A673 (cell line): ENCODE data around the gene TNFRSF17. TPM values are rescaled to one million over a fixed set of nuclear protein-coding genes. Genes with fewer than 3 reads are reported as not detected.

Experiments
- BruUV-seq: library from RNA; stranded (reverse); fragments of 400-500 nt; replicated peaks from 2 replicates; lab custom pipeline; 2021; lab: Mats Ljungman, UMichigan
- CTCF ChIA-PET: fragments of 300-600 bp; sonication (Branson Sonifier 250); formaldehyde crosslinking; loops from one replicate; lab custom pipeline; 2022; ENCODE audit warnings: antibody characterized with exemption; lab: Charles Lee
- POLR2A ChIA-PET: fragments of 300-600 bp; sonication (Branson Sonifier 250); formaldehyde crosslinking; loops from one replicate; lab custom pipeline; 2022; ENCODE audit warnings: antibody characterized with exemption; ENCODE audit not compliant: low non-redundant PET; lab: Charles Lee
- DNase-seq: peaks from one replicate; pipeline ENCODE4 v3.0.0-alpha.2; 2015; ENCODE audit warnings: low spot score
- H3K27ac ChIP-seq: fragments of 200-600 bp; sonication (generic); 2 replicates; pipeline ENCODE4 v1.5.1; 2016; ENCODE audit warnings: mixed run types, low read depth, mild to moderate bottlenecking, mixed read lengths, antibody characterized with exemption, low read length; ENCODE audit not compliant: poor library complexity, severe bottlenecking
- H3K27me3 ChIP-seq: fragments of 200-600 bp; sonication (generic); replicated peaks from 2 replicates; pipeline ENCODE4 v1.6.1; 2017; ENCODE audit warnings: mixed run types, low read depth, mild to moderate bottlenecking, mixed read lengths, antibody characterized with exemption, low read length; ENCODE audit not compliant: insufficient read depth, poor library complexity
- H3K36me3 ChIP-seq: fragments of 200-600 bp; sonication (generic); 2 replicates; pipeline ENCODE4 v1.6.1; 2016; ENCODE audit warnings: mixed run types, mild to moderate bottlenecking, mixed read lengths, antibody characterized with exemption, low read length; ENCODE audit not compliant: insufficient read depth, poor library complexity, severe bottlenecking
- H3K4me1 ChIP-seq: fragments of 200-600 bp; sonication (generic); 2 replicates; pipeline ENCODE4 v1.6.1; 2017; ENCODE audit warnings: mixed run types, mild to moderate bottlenecking, mixed read lengths, antibody characterized with exemption, low read length; ENCODE audit not compliant: insufficient read depth, poor library complexity, severe bottlenecking
- H3K4me3 ChIP-seq: fragments of 200-600 bp; sonication (generic); 2 replicates; pipeline ENCODE4 v1.5.1; 2016; ENCODE audit warnings: low read depth, mixed run types, mild to moderate bottlenecking, mixed read lengths, low read length; ENCODE audit not compliant: poor library complexity, severe bottlenecking
- H3K9me3 ChIP-seq: fragments of 200-600 bp; sonication (generic); 2 replicates; pipeline ENCODE4 v1.6.1; 2016; ENCODE audit warnings: mixed run types, low read depth, mild to moderate bottlenecking, mixed read lengths, antibody characterized with exemption, low read length; ENCODE audit not compliant: poor library complexity, severe bottlenecking
- CTCF ChIP-seq: fragments of 300-800, 200-600 bp; sonication (generic); conservative IDR thresholded peaks from 2 replicates; pipeline ENCODE4 v1.5.1; 2017; ENCODE audit warnings: low read depth, mild to moderate bottlenecking, antibody characterized with exemption, low read length, moderate library complexity, mixed read lengths
- EZH2 ChIP-seq: fragments of 200-600 bp; sonication (generic); IDR thresholded peaks from 2 replicates; pipeline ENCODE4 v1.6.1; 2017; ENCODE audit warnings: borderline replicate concordance, low read depth, mild to moderate bottlenecking, mixed read lengths, antibody characterized with exemption, low read length; ENCODE audit not compliant: poor library complexity, severe bottlenecking
- intact Hi-C: fragments of 100-400 bp; cut with micrococcal nuclease; formaldehyde crosslinking; loops from one replicate; pipeline ENCODE4 v1.10.0; 2022; ENCODE audit not compliant: unreplicated experiment
- total RNA-seq: library from RNA; stranded (reverse); gene quantifications from 2 replicates; pipeline ENCODE4 v1.2.3, GENCODE V29; 2021

TNFRSF17 gene
- total RNA-seq, 1 experiment from 2014 or later = not detected

- CTCF ChIA-PET = no interaction called here
- H3K27me3 ChIP-seq = no peaks in the 10 kb centered on the region
Measured at GRCh38 chr16:12009462-12009861, 44.5 kb downstream of the TNFRSF17 start.

GRCh38 chr16:12009922-12010321 lies 44.9 kb downstream of the TNFRSF17 start:
- H3K4me3 ChIP-seq = no peak overlapping the region
- no TSS peak for BruUV-seq
- H3K36me3 ChIP-seq = no peaks in the 10 kb centered on the region
- no peak overlapping the region for H3K27ac ChIP-seq
- H3K9me3 ChIP-seq = no peaks in the 10 kb centered on the region
- CTCF ChIA-PET = no interaction called here
- no peaks in the 10 kb centered on the region for H3K4me1 ChIP-seq
- intact Hi-C loops = no loop called here
- TF ChIP-seq CTCF (no peak), EZH2 (no peak)
- no peaks in the 10 kb centered on the region for H3K27me3 ChIP-seq
- DNase-seq = no peak
- POLR2A ChIA-PET = no interaction called here

More at GRCh38 chr16:12009462-12009861, 44.5 kb downstream of the TNFRSF17 start:
- intact Hi-C loops = no loop called here
- TF ChIP-seq CTCF = no peak
- TF ChIP-seq EZH2 = no peak
- Histone ChIP-seq H3K27ac (no peak overlapping the region), H3K4me1 (no peaks in the 10 kb centered on the region), H3K9me3 (no peaks in the 10 kb centered on the region), H3K4me3 (no peak overlapping the region), H3K36me3 (no peaks in the 10 kb centered on the region)
- POLR2A ChIA-PET = no interaction called here
- BruUV-seq = no TSS peak
- DNase-seq = no peak

GRCh38 chr16:12010388-12011251 lies 45.6 kb downstream of the TNFRSF17 start:
- no peak for DNase-seq
- POLR2A ChIA-PET = no interaction called here
- H3K36me3 ChIP-seq = no peaks in the 10 kb centered on the region
- BruUV-seq = no TSS peak
- no peaks in the 10 kb centered on the region for H3K4me1 ChIP-seq
- H3K9me3 ChIP-seq = no peaks in the 10 kb centered on the region
- TF ChIP-seq EZH2 (no peak), CTCF (no peak)
- no peaks in the 10 kb centered on the region for H3K27me3 ChIP-seq
- H3K4me3 ChIP-seq = no peak overlapping the region
- no peak overlapping the region for H3K27ac ChIP-seq
- CTCF ChIA-PET = no interaction called here
- intact Hi-C loops = no loop called here
